GM18517 (cell line): ENCODE results near the gene VPS41.
"Not testable (repeated sequence)": the region's sequence is repeated elsewhere in the genome, so short reads cannot be mapped to it uniquely, and the experiment has no call there.

Source experiments
- ATAC-seq: cut with Tn5 transposase; IDR thresholded peaks from one replicate; pipeline ENCODE4 v1.9.1; 2021; ENCODE audit warnings: mild to moderate bottlenecking, moderate library complexity; ENCODE audit not compliant: unreplicated experiment

Gene VPS41

GRCh38 chr7:38858259-38858884, 50.6 kb downstream of the VPS41 start:
- no peak for ATAC-seq

DNA sequence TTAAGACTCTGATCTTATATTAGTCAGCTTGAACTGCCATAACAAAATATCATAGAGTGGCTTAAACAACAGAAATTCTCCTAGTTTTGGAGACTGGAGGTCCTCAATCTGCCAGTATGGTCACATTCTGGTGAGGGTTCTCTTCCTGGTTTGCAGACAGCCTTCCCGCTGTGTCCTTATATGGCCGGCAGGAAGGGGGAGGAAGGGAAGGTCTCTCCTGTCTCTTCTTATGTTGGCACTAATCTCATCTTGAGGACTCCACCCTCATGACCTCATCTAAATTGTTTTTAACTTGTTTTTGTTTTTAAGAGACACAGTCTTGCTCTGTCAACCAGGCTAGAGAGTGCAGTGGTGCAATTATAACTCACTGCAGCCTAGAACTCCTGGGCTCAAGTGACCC, 53.1 kb downstream of the VPS41 start:
- no peak for ATAC-seq

- no peak for ATAC-seq
Measured at GRCh38 chr7:38855386-38855785, 53.6 kb downstream of the VPS41 start.

DNA sequence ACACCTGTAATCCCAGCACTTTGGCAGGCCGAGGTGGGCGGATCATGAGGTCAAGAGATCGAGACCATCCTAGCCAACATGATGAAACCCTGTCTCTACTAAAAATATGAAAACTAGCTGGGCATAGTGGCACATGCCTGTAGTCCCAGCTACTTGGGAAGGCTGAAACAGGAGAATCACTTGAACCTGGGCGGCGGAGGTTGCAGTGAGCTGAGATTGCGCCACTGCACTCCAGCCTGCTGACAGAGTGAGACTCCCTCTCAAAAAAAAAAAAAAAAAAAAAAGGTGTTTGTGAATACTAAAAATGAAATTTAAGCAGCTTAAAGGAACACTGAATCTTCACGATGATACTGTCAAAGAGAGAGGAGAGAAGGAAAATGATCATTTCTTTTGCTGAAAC, 54.0 kb downstream of the VPS41 start:
- ATAC-seq = not testable (repeated sequence)

DNA sequence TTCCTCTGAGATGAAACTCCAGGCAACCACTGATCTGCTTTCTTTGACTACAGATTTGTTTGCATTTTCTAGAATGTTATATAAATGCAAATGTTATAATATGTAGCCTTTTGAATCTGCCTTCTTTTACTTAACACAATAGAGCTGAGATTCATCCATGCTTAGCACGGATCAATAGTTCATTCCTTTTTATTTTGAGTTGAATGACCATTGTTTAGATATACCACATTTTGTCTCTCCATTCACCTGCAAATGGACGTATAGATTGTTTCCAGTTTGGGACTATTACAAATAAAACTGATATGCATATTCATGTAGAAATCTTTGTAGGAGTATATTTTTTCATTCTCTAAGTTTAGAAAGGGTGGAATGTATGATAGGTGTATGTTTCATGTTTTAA, 57.7 kb downstream of the VPS41 start:
- no peak for ATAC-seq

- ATAC-seq = no peak
Measured at GRCh38 chr7:38846280-38846679, 62.7 kb downstream of the VPS41 start.

DNA sequence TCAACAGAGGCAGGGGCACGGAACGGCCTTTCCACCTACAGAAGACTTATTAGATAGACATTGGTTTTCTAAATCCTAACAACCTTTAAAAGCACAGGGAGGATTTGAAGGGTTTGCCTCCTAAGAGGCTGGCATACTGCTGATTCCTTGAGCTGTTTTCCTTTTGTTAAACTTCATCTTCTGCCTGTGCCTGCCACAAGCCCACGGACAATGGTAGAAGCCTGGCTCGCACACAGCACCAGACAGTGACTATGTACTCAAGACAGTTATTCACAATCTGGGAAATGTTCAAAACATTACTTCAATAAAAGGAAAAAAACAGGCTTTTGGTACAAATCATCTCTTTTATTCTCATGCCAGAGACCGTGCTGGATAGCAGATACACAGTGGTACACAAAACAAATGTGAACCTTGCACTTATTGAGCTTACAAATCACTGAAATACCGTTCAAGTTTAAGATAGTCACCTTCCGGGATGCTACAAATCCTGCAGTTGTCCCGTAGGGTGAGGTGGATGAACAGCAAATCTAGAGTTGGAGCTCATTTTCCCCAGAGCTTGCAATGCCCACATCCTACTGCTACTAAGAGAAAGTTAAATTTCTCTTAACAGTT, 63.9 kb downstream of the VPS41 start:
- no peak for ATAC-seq

DNA sequence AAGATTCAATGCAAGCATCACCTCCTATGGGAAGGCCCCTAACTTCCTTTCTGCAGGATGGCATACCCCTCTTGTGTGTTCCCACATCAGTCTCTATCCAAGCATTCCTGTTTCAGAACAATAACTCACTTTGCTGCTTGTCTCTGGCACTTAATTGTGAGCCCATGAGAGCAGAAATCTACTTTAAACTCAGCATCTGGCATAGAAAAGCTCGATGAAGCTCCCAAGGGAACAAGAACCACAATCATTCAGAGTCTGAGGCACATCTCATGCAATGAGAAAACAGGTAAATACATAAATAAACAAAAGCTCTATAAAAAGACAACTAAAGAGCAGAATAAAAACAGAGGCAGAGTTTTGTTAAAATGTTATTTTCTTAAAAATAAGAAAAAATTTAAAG, 66.2 kb downstream of the VPS41 start:
- ATAC-seq = no peak

GRCh38 chr7:38840736-38841460, 68.1 kb downstream of the VPS41 start:
- no peak for ATAC-seq

GRCh38 chr7:38839851-38840250, 69.1 kb downstream of the VPS41 start:
- no peak for ATAC-seq

GRCh38 chr7:38838725-38839385, 70.1 kb downstream of the VPS41 start:
- no peak for ATAC-seq

- ATAC-seq = no peak
Measured at GRCh38 chr7:38834357-38834756, 74.6 kb downstream of the VPS41 start.

GRCh38 chr7:38833329-38833728, 75.7 kb downstream of the VPS41 start:
- no peak for ATAC-seq

GRCh38 chr7:38831259-38831996, 77.6 kb downstream of the VPS41 start:
- ATAC-seq = no peak

GRCh38 chr7:38830826-38831225, 78.2 kb downstream of the VPS41 start:
- no peak for ATAC-seq

DNA sequence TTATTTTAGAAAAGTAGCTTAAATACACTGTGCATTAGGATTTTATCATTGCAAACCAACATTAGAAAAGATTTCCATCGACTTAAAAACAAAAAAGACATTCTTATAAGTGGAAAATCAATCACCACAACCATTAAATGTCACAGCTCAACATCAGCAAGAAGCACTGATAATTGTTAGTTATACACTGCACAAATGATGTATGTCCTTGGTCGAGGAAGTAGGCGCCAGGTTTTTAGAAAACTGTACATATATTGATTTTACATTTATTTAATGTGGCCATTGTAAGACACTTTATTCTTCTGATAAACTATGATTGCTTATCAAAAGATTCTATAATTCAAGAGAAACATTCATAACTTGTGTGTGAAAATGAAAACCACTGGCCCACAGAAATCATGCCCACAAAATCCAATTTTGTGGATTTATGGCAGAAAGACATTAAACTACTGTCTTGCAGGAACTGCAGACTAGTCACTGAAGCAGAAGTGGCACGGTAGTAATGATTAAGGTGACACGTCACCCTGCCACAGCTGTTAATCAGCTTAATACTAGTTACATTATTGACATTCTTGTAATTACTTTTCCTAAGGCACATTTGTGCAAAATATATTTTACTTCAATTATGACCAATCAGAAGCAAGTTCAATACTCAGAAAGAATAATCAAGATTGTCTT, 79.4 kb downstream of the VPS41 start:
- ATAC-seq = no peak

GRCh38 chr7:38828026-38828425, 81.0 kb downstream of the VPS41 start:
- ATAC-seq = no peak

GRCh38 chr7:38825721-38826440, 83.1 kb downstream of the VPS41 start:
- ATAC-seq = no peak

DNA sequence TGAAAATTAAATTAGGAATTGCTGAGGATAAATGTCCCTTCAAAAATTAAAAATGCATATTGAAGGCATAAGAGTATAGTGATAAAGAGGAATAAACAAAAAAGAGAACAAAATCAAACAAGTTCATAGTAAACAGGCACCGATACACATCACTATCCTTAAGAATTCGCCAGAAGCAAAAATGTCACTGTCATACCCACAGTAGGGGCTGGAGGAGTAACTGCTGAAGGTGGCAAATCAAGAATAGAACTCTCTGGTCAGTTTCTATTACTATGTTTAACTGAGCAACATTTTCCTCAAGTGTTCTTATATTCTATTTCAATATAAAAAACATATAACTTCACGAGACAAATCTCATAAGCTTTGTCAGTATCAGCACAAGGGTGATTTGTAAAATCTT, 84.0 kb downstream of the VPS41 start:
- ATAC-seq = no peak

- no peak for ATAC-seq
Measured at GRCh38 chr7:38822549-38822948, 86.4 kb downstream of the VPS41 start.
